ENCODE results near the gene SALL1.

The SALL1 gene

DNA sequence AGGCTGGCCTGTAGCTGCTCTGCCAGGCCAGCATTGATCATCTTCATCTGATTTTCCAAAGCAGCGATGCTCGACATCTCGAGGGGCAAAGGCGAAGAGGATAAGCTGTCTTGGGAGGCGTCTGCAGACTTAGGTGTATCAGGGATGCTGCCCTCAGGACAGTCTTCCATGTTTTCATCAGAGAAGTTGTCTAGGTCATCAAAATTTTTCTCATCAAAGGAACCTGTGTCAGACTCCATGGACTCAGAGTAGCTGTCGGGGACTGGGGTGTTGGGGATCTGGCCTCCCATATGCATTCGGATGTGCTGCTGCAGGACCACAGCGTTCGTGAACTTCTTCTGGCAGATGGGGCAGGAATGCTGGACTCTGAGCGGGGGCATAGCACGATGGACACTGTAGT lies 11.5 kb downstream of the SALL1 start:
- DNase-seq: no peak

DNA sequence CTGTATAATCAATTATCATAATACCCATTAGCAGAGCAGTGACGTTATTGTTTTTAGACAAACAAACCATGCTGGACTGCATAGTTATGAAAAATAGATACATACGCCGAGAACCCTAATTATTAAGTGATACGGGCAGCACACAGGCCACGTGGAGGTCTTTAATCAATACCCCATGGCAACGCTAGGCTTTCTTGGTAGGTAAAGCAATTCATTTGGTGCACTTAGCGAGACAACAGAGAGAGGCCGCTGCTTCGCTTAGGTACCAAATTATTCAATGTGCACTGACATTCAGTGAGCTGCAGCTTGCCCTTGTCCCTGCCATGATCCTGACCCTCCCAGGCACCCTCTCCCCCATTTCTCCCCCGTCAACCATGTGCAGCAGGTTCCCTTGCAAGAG lies 12.9 kb downstream of the SALL1 start:
- no peak for DNase-seq

DNA sequence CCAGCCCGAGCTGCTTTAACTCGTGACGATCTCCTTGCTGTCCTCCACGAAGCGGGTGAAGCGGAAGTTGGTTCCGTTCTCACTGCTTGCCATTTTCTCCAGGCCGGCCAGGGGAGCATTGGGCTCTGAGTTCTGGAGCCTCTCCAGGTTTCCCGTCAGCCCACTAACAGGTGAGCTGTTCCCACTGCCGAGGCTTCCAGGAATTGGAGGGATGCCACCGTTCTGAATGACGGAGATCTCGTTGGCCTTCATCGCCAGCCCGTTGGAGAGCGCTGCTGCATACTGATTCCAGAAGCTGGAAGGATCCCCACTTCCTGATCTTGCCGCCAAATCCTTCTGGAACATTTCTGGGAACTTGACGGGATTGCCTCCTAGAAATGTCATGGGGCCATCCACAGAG lies 14.0 kb downstream of the SALL1 start:
- no peak for DNase-seq

DNA sequence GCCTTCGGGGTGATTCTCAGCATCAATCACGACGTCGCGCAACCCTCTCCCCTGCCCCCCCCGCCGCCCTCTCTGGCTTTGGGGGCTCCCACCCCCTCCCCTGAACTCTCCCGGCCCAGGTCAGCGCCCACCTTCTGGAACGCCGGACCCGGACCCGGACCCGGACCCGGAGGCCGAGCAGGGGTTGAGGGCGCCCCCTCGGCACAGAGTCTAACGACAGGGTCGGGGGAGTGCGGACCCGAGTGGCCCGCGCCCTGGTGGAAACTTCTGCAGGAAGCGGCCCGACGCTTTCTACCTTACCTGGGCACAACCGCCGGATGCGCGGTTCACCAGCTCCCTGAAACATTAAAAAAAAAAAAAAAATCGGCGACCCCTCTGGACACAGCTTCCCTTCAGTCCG lies 16.2 kb downstream of the SALL1 start:
- DNase-seq: no peak

DNA sequence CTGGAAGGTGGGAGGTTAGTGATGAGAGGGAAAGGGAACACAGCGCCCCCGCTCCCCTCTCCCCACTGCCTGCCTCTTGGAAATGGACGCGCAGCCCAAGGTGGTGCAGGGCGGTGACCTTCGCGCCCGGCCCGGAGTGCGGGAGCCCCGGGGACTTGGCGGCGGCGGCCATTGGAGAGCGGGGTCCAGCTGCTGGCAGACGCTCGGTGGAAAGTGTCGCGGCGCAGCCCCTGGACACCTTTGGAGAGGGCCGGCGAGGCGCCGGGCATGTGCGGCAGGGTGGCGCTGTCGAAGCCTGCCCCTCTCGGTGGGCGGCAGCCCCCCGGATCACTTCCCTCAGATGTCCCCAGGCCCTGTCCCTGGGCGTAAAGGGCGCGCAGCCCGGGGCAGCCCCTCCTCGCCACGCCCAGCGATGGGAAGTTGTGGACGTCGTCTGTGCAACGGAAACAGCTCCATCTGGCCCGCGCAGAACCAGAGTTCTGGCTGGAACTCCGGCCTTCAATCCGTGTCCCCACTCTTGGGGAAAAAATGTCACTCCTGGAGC lies 16.7 kb downstream of the SALL1 start:
- DNase-seq: no peak

DNA sequence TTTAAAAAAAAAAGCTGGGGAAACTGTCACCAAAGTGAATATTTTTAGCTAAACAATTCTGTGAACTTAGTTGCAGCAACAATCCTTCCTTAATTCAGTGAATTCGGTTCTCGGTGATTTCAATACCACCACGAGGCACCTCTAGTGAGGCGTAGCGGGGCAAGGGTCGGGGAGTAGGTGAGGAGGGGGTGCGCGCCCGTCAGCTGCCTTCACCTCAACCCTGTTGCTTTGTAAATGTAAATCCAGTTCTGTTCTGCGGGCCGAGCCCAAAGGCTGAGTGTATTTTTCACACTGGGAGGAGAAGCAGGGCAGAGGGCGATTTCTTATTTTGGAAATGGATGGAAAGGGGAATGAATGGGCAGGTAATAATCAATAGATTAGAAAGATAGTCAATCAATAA lies 17.4 kb downstream of the SALL1 start:
- no peak for DNase-seq

DNA sequence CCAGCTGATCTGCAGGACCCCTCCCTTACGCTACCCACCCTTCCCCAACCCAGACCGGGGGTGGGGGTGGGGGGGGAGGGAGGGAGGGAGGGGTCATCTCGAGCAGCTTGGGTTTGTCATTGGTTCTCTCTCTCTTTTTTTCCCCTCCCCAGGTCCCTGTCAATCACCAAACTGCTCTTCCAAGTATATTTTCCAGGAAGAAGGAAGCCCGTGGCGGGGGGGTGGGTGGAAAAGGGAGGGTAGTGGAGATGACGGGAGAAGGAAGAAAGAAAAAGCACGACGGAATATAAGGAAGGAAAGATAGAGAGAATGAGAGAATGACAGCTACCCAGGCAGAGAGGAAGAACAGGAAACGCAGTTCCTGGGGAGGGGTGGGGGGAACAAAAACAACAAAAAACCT lies 17.9 kb downstream of the SALL1 start:
- no peak for DNase-seq

DNA sequence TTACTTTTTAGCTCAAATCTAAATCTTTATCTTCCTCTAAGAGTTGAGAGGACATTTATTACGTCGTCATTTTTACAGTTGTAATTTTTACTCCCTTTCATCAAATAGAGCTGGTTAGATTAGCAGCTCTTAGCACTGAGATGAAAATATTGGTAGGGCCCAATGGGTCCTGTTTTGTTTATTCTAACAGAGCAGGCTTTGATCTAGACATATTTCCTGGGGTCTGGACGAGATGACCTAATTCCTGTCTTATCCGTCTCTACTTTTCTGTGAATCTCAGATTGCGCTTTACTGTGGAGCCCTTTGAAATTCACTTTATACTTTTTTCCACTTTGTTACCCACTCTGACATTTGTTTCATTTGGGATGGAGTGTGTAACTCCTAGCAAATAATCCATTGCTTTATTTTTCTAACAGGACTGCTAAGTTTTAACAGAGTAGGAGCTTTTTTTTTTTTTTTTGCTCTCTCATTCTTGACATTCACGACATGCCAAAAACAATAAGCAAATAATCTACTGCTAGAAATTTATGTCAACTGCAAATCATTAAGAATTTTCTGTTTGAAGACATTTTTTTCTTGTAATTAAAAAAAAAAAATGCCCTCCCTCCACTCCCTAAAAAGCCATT lies 18.5 kb downstream of the SALL1 start:
- no peak for DNase-seq

DNA sequence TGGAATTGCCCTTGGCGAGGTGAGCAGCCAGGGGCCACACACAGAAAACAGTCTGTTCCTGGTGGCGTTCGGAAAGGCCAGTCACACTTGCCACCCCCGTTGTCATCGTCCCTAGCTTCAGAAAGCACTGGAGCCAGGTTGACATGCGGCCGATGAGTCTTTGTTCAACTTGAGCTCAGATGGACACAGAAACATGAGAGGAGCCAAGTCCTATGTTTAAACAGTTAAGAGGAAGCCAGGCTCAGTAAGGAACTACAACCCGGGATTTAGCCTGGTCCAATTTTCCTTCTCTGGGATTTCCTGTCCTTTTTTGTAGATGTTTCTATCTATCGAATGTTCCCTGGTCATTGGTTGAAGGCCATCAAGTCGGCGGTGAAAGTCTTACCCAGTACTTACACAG lies 19.5 kb downstream of the SALL1 start:
- DNase-seq: no peak

DNA sequence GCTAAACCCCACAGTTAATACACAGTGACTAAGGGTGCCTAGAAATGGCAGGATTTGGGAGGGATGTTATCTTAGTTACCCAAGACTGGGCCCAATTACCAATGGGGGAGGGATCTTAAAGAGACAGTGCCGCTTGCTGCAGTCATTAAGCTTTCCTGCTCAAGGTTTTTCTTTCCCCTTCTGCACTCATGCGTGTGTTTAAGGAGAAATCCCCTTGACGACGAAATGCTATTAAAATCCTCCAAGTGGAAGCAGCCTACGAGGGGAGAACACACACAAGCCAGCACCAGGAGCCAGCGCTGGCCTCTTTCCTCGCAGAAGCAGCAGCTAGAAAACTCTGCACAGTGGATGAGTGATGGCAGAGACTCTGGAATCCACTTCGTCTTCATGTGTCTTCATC lies 22.0 kb downstream of the SALL1 start:
- no peak for DNase-seq

DNA sequence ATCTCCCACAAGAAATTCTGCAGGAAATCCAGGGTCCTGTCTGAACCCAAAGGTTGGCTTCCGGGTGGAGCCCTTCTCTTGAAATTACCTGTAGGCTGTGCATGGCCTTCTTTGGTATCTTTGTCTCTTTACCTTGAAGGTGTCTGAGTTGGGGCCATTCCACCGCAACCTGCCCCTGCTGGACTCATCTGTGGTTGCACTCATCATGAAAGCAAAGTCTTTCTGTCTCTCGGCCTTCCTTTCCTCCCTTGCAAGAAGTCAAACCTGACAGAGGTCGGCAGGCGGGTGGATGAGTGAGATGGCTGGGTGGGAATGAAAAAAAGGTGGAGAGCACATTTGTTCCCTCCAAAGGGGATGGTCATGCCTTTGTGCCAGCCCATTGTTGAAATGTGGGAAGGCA lies 25.1 kb downstream of the SALL1 start:
- DNase-seq: no peak

DNA sequence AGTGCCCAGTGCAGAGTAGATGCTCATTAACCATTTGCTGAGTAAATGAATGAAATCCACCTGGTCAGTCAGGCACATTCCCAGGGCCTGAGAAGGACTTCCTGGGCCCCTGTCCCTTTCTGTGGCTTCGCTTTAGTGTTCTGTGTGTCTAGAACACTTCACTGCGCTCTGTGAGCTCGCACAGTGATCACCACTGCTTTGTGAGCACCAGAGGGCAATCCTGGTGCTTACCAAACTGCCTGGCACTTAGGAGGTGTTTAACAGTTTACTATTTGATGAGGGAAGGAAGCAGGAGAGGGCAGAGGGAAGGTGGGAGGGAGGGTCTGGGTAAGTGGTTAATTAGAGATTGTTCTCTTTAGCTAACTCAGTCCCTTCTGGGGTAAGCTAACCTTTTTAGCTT lies 26.2 kb downstream of the SALL1 start:
- DNase-seq: no peak

DNA sequence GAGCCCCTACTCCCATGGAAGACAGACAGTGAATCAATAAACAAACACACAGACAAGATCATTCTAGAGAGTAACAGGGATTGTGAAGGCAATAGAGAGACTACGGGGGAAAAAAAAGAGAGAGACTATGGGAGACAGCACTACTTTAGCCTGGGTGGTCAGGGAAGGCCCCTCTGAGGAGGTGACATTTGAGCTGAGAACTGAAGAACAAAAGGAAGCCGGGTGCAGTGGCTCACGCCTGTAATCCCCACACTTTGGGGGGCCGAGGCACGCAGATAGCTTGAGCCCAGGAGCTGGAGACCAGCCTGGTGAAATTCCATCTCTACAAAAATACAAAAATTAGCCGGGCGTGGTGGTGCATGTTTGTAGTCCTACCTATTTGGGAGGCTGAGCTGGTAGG lies 29.2 kb downstream of the SALL1 start:
- DNase-seq: no peak

DNA sequence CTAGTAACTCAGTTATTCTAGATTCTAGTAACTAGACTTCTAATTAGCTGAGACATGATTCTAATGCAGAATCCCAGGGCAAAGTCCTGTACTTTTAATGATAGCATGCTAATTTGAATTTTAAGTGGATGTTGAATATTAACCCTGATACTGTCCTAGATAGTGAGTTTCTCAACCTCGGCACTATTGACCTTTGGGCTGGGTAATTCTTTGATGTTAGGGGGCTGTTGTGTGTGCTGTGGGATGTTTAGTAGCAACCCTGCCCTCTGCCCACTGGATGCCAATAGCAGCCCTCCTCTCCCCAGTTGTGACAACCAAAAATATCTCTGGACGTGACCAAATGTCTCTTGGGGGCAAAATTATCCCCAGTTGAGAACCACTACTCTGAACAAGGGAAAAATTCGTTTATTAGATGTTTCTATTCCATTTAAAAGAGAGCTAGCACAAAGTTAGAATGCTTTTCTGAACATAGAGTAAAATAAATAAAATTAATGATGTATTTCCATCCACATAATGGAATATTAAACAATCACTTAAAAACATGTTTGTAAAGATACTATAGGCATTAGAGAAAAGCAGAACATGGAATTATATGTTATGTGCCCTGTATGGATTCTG lies 30.2 kb downstream of the SALL1 start:
- no peak for DNase-seq

DNA sequence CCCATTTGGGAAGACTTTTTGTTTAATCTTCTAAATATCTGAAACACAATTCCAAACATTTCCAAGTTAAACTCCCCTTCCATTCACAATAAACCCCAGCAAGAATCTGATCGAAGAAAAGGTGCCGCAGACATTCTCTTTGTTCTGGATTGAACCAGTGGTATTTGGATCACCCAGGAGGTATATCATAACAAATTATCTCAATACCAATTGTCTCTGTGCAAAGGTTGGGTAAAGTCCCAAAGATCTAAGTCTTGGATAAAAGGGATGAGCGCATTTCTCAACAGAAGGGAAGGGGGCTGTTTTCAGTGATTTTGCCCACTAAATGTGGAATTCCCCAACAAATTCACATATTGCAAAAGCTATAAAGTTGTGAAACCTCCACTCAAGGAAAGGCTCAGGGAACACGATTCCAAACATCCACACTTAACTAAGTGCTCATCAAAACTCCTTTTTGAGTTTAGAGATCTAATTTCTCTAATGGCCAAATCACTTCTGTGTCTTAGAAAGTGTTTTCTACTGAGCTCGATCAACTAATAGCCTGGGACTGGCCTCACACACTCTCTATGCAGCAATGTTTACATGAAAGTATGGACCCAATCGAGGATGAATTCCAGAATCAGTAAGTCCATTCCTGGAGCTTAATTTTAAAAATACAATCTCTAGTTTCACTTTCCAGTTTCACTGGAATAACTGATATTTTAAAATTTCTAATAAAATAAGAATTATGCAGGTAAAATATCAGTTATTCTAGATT lies 30.9 kb downstream of the SALL1 start:
- no peak for DNase-seq

DNA sequence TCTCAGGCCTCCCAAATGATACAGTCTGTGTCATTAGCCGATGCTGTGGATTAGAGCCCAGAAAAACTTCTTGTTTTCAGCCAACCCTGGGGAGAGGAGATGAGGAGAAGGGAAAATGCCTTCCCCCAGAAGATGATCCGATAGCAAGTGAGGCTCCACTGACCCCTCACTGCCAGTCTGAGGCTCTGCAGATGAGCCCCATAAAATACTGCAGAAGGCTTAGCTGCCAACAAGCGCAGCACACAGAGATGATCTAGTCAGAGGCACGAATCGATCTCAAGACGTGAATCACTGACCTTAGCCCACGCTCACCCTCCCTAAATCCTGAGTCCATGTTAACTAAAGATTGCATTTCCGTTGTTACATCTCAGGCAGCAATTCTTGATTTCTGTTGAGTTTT lies 31.5 kb downstream of the SALL1 start:
- no peak for DNase-seq

DNA sequence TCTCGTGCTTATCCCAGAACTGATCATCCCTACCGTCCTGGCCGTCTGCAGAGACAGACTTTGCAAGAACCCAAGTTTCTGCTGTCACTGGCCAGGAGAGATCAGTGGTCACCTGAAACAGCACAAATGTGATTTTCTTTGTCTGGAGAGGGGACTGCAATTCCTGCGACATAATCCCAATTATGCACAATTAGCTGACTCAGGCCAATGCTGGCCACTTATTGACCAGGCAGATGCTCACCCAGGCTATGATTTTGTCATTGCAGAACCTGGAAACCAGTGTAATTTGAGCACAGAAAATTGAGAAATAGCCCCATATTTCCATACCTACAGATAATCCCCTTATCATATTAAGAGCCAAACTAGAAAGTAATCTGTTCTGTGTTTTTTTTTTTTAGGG lies 34.7 kb downstream of the SALL1 start:
- no peak for DNase-seq

DNA sequence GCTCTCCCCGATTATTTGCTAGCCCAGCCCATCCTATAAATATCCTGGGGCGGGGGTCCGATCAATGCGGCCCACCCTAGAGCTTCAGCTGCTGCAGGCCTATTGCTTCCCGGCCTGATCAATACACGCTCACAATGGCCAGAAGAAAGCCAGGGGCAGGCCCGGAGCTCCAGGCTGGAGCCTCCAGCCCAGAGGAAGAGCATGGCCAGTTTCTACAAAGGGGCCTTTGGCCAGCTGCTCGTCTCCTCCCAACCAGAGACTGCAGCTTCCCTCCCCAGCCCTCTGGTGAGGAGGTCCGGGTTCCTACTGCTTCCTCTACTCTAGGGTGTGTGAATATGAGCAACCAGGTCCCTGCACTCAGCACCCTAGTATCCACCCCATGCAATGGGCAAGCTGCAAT lies 36.7 kb downstream of the SALL1 start:
- no peak for DNase-seq

DNA sequence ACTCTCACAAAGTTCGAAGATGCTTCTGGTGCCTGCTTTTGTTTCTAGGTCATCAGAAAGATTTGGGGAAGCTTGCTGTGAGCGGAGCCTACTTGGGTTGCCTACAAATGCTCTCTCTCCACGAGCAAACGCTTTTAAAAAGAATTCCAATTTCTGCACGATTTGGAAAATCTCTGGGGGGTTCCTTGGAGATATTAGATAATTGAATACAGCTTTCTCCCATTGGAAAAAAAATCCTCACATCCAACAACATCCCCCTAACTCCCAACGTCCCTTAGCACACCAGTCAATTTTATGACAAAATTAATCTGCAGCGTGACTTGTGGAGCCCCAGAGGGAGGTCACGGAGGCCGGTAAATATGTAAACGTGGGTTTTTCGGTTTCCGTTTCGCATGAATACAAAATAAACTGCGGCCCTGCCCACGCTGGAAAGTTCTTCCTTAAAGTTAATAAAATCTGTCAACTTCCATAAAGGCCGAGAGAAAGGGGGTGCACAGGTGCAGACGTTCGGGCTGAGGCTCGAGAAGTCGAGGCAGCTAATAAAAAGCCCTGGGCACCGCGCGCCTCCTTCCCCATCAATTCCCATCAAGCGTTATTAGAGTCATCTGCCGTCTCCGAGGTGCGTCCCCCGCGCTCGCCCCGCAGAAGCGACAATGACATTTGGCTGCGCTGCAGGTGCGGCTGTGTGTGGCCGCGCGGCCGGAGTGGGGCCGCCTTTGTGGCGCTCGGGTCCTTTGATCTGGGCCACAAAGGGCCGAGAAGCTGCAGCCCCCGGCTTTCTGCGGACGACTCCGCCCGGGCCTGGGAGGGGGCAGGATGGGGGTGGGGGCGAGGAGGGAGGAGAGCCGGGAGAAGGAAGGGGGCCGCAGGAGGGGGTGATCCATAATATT lies 37.6 kb downstream of the SALL1 start:
- DNase-seq: no peak

DNA sequence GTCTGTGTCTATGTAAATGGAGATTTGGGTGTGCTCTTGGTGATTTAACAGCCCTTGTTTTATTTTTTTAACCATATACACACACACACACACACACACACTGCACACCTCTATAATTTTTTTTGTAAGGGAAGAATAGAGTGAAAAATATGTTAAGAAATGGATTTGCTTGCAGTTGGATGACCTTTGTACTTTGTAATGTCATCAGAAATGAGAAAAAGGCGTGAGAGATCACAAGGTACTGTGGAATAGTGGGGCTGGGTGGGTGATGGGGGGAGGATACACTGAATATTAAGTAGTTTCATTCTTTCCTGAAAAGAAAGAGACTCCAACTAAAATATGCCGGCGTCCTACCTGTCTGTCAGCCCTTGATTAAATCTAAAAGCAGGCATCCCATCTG lies 38.7 kb downstream of the SALL1 start:
- DNase-seq: no peak

DNA sequence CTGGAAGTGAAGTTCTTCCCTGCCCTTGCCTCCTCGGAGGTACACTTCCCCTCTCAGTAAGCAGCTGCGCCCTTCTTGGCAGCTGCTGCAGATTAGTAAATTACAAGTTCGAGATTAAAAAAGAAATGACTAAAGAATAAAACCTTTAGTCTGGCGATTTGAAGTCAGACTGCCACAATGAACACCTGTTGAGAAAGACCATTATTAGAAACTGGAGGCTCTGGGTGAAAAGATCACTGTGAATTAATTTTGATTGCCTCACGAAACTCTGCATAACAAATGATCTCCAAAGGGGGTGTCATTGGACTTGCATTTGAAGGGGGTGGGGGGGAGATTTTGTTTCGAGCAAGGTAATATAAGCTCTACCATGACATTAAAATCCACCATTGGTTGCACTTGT lies 39.3 kb downstream of the SALL1 start:
- no peak for DNase-seq

DNA sequence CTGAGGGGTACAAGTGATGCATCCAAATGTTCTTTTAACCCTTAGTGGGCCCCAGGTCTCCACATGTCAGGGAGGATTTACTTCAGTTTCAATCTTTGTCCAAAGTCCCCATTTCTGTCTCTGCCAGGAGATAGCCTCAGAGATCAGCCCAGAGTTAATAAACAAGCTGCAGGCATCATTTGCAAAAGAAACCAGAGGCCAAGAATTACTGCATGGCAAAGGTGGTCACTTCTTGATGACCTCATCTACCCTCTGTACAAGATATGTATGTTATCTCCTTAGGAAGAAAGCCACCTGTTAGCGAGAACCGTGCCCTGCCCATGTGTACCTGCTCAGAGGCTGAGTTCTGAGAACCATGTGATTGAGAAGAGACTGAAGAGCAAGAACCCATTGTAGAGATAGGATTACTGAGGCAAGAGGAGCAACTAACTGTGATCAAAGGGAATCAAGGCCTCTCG lies 40.3 kb downstream of the SALL1 start:
- DNase-seq: no peak

DNA sequence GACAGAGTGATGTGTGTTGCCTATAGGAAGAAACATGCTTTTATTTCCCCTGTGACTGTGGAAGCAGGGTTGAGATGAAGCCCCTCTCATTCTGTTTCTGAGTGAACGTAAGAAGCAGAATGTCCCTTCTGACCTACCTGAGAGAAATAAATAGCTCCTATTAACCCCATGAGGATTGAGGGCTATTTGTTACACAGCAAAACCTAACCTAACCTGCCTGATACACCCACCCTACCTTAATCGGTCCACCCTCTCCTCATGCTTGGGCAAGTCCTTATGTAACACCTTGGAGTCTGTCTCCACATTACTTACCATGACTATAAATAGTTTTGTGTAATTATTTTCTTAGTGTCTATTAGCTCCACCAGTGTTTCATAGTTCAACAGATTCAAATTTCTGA lies 41.9 kb downstream of the SALL1 start:
- no peak for DNase-seq

Measured in activated CD4-positive, alpha-beta T cell treated with anti-CD3 and anti-CD28 coated beads, Interleukin-2, Interleukin-6, amounts not matched to agents 100 ng/mL and 50 ng/mL, durations not matched to agents 16 hours and 8 hours (primary cell).